Posterior vena cava (tissue), 2 donors: ENCODE measurements around the gene RGS6. TPM values are rescaled to one million over a fixed set of nuclear protein-coding genes. Genes with fewer than 3 reads are reported as not detected.

Source experiments
- DNase-seq: peaks from one replicate; pipeline ENCODE4 v3.0.0-alpha.2; 2020; ENCODE audit warnings: low spot score
- intact Hi-C, 2 donors: fragments of 100-400 bp; cut with DNase I; formaldehyde crosslinking; loops; one replicate each; pipeline versions ENCODE4 v1.14.1 to v1.14.2; 2022 to 2023
- total RNA-seq, 2 donors: library from RNA; stranded (reverse); fragmentation: NEBNext Ultra II Directional; extraction: Animal tissue kit (Norgen Biotek cat#: 25700); gene quantifications; one replicate each; pipeline ENCODE4 v1.2.1, GENCODE V29; 2021
- donor health status: DM: yes; HTN: yes; CAD: no.
- donor health status: DM: yes; HTN: yes; CAD: no.

RGS6 gene
- total RNA-seq, 2 donors from 2014 or later = 1.1 to 2.0 TPM

- intact Hi-C loops = no loop called here
- no peak for DNase-seq
Measured at GRCh38 chr14:72124171-72124570, 191.9 kb downstream of the RGS6 start.

GRCh38 chr14:72126091-72126490 lies 193.9 kb downstream of the RGS6 start:
- intact Hi-C loops = no loop called here
- no peak for DNase-seq

GRCh38 chr14:72126561-72126960 lies 194.3 kb downstream of the RGS6 start:
- intact Hi-C loops = no loop called here
- DNase-seq = no peak

- intact Hi-C loops = no loop called here
- no peak for DNase-seq
Measured at GRCh38 chr14:72128629-72129028, 196.4 kb downstream of the RGS6 start.

- intact Hi-C loops = no loop called here
- DNase-seq = no peak
Measured at GRCh38 chr14:72129291-72129690, 197.1 kb downstream of the RGS6 start.

- intact Hi-C loops = no loop called here
- DNase-seq = no peak
Measured at GRCh38 chr14:72141084-72141483, 208.9 kb downstream of the RGS6 start.

GRCh38 chr14:72142328-72142727 lies 210.1 kb downstream of the RGS6 start:
- no peak for DNase-seq
- intact Hi-C loops = no loop called here

- intact Hi-C loops = no loop called here
- no peak for DNase-seq
Measured at GRCh38 chr14:72146241-72146640, 214.0 kb downstream of the RGS6 start.

- intact Hi-C loops = no loop called here
- DNase-seq = no peak
Measured at GRCh38 chr14:72154645-72155378, 222.6 kb downstream of the RGS6 start.

GRCh38 chr14:72155379-72155993 lies 223.3 kb downstream of the RGS6 start:
- intact Hi-C loops = no loop called here
- no peak for DNase-seq

GRCh38 chr14:72164420-72165228 lies 232.4 kb downstream of the RGS6 start:
- no peak for DNase-seq
- intact Hi-C loops = no loop called here

- intact Hi-C loops = no loop called here
- no peak for DNase-seq
Measured at GRCh38 chr14:72165229-72165698, 233.0 kb downstream of the RGS6 start.

- no peak for DNase-seq
Measured at GRCh38 chr14:72169521-72169920, 237.3 kb downstream of the RGS6 start.

GRCh38 chr14:72172049-72172448 lies 239.8 kb downstream of the RGS6 start:
- intact Hi-C loops = no loop called here
- no peak for DNase-seq

More at GRCh38 chr14:72169521-72169920, 237.3 kb downstream of the RGS6 start:
- intact Hi-C loops = no loop called here

GRCh38 chr14:72172597-72172996 lies 240.4 kb downstream of the RGS6 start:
- no peak for DNase-seq
- intact Hi-C loops = no loop called here

GRCh38 chr14:72173038-72173720 lies 240.9 kb downstream of the RGS6 start:
- DNase-seq = no peak
- intact Hi-C loops = no loop called here

GRCh38 chr14:72177251-72177650 lies 245.0 kb downstream of the RGS6 start:
- intact Hi-C loops = no loop called here
- no peak for DNase-seq

- intact Hi-C loops = no loop called here
- DNase-seq = no peak
Measured at GRCh38 chr14:72178517-72178916, 246.3 kb downstream of the RGS6 start.

- intact Hi-C loops = loop anchor here in 1 of 2 donors (2.0 kb wide), 1 partner anchor 74 kb away; no protein-coding TSS in a partner anchor
- DNase-seq = no peak
Measured at GRCh38 chr14:72182708-72183432, 250.6 kb downstream of the RGS6 start.
